ENCODE results near the gene EFCC1. TPM values are rescaled to one million over a fixed set of nuclear protein-coding genes. Genes with fewer than 3 reads are reported as not detected.

EFCC1 gene
- total RNA-seq, 2 experiments from 2014 or later = 0.12 to 0.24 TPM

- ChIA-PET CTCF (interaction anchor here (0.6 to 1.5 kb wide), 2 partner anchors 11 to 36 kb away, joined by 3 read pairs; no protein-coding TSS in a partner anchor), POLR2A (interaction anchor here (1.2 kb wide), 2 partner anchors 9 to 11 kb away, joined by 3 to 4 read pairs; no protein-coding TSS in a partner anchor)
- Mint-ChIP-seq H3K4me1 (ENCODE audit: low read depth) (peaks cover 25% of the 10 kb centered on the region), H3K27me3 (peaks cover 17% of the 10 kb centered on the region), H3K27ac (no peak overlapping the region), H3K4me3 (no peak overlapping the region), H3K36me3 (no peaks in the 10 kb centered on the region), H3K9me3 (no peaks in the 10 kb centered on the region)
- intact Hi-C loops (cut with micrococcal nuclease) = no loop called here
- no peak for DNase-seq
These were observed 4.6 kb downstream of the EFCC1 start for GRCh38 chr3:129005526-129006303.

GRCh38 chr3:129006864-129007263 lies 5.8 kb downstream of the EFCC1 start:
- Mint-ChIP-seq H3K27me3 (peaks cover 16% of the 10 kb centered on the region), H3K4me3 (no peak overlapping the region), H3K4me1 (ENCODE audit: low read depth) (peaks cover 25% of the 10 kb centered on the region), H3K36me3 (no peaks in the 10 kb centered on the region), H3K27ac (no peak overlapping the region), H3K9me3 (no peaks in the 10 kb centered on the region)
- ChIA-PET POLR2A (interaction anchor here (1.2 to 1.5 kb wide), 3 partner anchors 10 to 13 kb away, joined by 3 to 5 read pairs (median 3); partner anchors contain the start of gene CFAP92), CTCF (interaction anchor here (1.5 to 2.4 kb wide), 2 partner anchors 10 to 37 kb away, joined by 3 to 11 read pairs; no protein-coding TSS in a partner anchor)
- intact Hi-C loops (cut with micrococcal nuclease) = no loop called here
- no peak for DNase-seq

GRCh38 chr3:129007792-129008191 lies 6.7 kb downstream of the EFCC1 start:
- DNase-seq = no peak
- ChIA-PET CTCF (interaction anchor here (0.9 to 2.4 kb wide), 4 partner anchors 9 to 46 kb away, joined by 3 to 11 read pairs (median 4); no protein-coding TSS in a partner anchor), POLR2A (interaction anchor here (1.4 to 1.5 kb wide), 2 partner anchors 9 to 14 kb away, joined by 3 to 5 read pairs; partner anchors contain the start of gene CFAP92)
- intact Hi-C loops (cut with micrococcal nuclease) = no loop called here
- Mint-ChIP-seq H3K9me3 (no peaks in the 10 kb centered on the region), H3K27ac (no peak overlapping the region), H3K4me3 (no peak overlapping the region), H3K4me1 (ENCODE audit: low read depth) (peaks cover 18% of the 10 kb centered on the region), H3K27me3 (peaks cover 8% of the 10 kb centered on the region), H3K36me3 (no peaks in the 10 kb centered on the region)

GRCh38 chr3:129009266-129009665 lies 8.2 kb downstream of the EFCC1 start:
- Mint-ChIP-seq H3K27me3 (no peaks in the 10 kb centered on the region), H3K4me3 (no peak overlapping the region), H3K9me3 (no peaks in the 10 kb centered on the region), H3K36me3 (no peaks in the 10 kb centered on the region), H3K27ac (no peak overlapping the region), H3K4me1 (ENCODE audit: low read depth) (peaks cover 9% of the 10 kb centered on the region)
- DNase-seq = no peak
- ChIA-PET CTCF (interaction anchor here (1.3 to 1.7 kb wide), 3 partner anchors 18 to 44 kb away, joined by 3 to 4 read pairs (median 4); no protein-coding TSS in a partner anchor), POLR2A (no interaction called here)
- intact Hi-C loops (cut with micrococcal nuclease) = no loop called here

- no peak overlapping the region for H3K4me3 Mint-ChIP-seq
- POLR2A ChIA-PET = no interaction called here
- no peaks in the 10 kb centered on the region for H3K9me3 Mint-ChIP-seq
These were observed 9.3 kb downstream of the EFCC1 start for GRCh38 chr3:129010310-129010956.

GRCh38 chr3:129013491-129013891 lies 12.4 kb downstream of the EFCC1 start:
- Mint-ChIP-seq H3K9me3 (no peaks in the 10 kb centered on the region), H3K4me3 (no peak overlapping the region), H3K4me1 (ENCODE audit: low read depth) (peaks cover 34% of the 10 kb centered on the region), H3K27ac (no peak overlapping the region), H3K36me3 (no peaks in the 10 kb centered on the region), H3K27me3 (no peaks in the 10 kb centered on the region)
- ChIA-PET POLR2A (no interaction called here), CTCF (interaction anchor here (6.3 kb wide), 1 partner anchor 43 kb away, joined by 91 read pairs; no protein-coding TSS in a partner anchor)
- no peak for DNase-seq
- intact Hi-C loops (cut with micrococcal nuclease) = no loop called here

More at GRCh38 chr3:129010310-129010956, 9.3 kb downstream of the EFCC1 start:
- H3K36me3 Mint-ChIP-seq = no peaks in the 10 kb centered on the region
- intact Hi-C loops (cut with micrococcal nuclease) = no loop called here
- H3K27me3 Mint-ChIP-seq = no peaks in the 10 kb centered on the region
- CTCF ChIA-PET = interaction anchor here (1.2 kb wide), 1 partner anchor 151 kb away, joined by 3 read pairs; no protein-coding TSS in a partner anchor
- no peak overlapping the region for H3K27ac Mint-ChIP-seq
- no peak for DNase-seq
- H3K4me1 Mint-ChIP-seq (ENCODE audit: low read depth) = peaks cover 12% of the 10 kb centered on the region

GRCh38 chr3:129014148-129014547 lies 13.0 kb downstream of the EFCC1 start:
- CTCF ChIA-PET = interaction anchor here (3.5 to 6.3 kb wide), 4 partner anchors 10 to 44 kb away, joined by 21 to 91 read pairs (median 52); no protein-coding TSS in a partner anchor
- Mint-ChIP-seq H3K4me3 (no peak overlapping the region), H3K27me3 (no peaks in the 10 kb centered on the region), H3K27ac (no peak overlapping the region), H3K36me3 (no peaks in the 10 kb centered on the region), H3K4me1 (ENCODE audit: low read depth) (peaks cover 34% of the 10 kb centered on the region), H3K9me3 (no peaks in the 10 kb centered on the region)
- POLR2A ChIA-PET = interaction anchor here (4.4 kb wide), 1 partner anchor 13 kb away, joined by 26 read pairs; no protein-coding TSS in a partner anchor
- DNase-seq = no peak
- intact Hi-C loops (cut with micrococcal nuclease) = no loop called here

- H3K9me3 Mint-ChIP-seq = no peaks in the 10 kb centered on the region
- ChIA-PET CTCF (interaction anchor here (1.2 to 6.3 kb wide), 10 partner anchors 11 to 231 kb away, joined by 4 to 91 read pairs (median 12); no protein-coding TSS in a partner anchor), POLR2A (interaction anchor here (1.7 to 4.4 kb wide), 5 partner anchors 11 to 301 kb away, joined by 7 to 26 read pairs (median 13); partner anchors contain the start of gene CFAP92)
- DNase-seq = no peak
- H3K27ac Mint-ChIP-seq = peak overlapping the region; percentile 93
- intact Hi-C loops (cut with micrococcal nuclease) = loop anchor here (5.0 kb wide), 1 partner anchor 138 kb away; the partner anchor contains the start of gene ACAD9
- H3K36me3 Mint-ChIP-seq = no peaks in the 10 kb centered on the region
- H3K4me3 Mint-ChIP-seq = no peak overlapping the region
- no peaks in the 10 kb centered on the region for H3K27me3 Mint-ChIP-seq
- peaks cover 34% of the 10 kb centered on the region for H3K4me1 Mint-ChIP-seq (ENCODE audit: low read depth)
These were observed 13.8 kb downstream of the EFCC1 start for GRCh38 chr3:129014793-129015345.

GRCh38 chr3:129015388-129016105 lies 14.4 kb downstream of the EFCC1 start:
- ChIA-PET CTCF (interaction anchor here (0.6 to 6.3 kb wide), 27 partner anchors 8 to 230 kb away, joined by 3 to 91 read pairs (median 5); partner anchors contain the start of genes ACAD9, CFAP92, CNBP and EFCC1), POLR2A (interaction anchor here (0.5 to 4.4 kb wide), 10 partner anchors 8 to 301 kb away, joined by 3 to 26 read pairs (median 6); partner anchors contain the start of genes CFAP92 and RAB43)
- peak overlapping the region; percentile 93 for H3K27ac Mint-ChIP-seq
- DNase-seq = peak; percentile 66
- intact Hi-C loops (cut with micrococcal nuclease) = loop anchor here (1.0 to 5.0 kb wide), 3 partner anchors 21 to 138 kb away; partner anchors contain the start of genes ACAD9 and CFAP92
- peaks cover 34% of the 10 kb centered on the region for H3K4me1 Mint-ChIP-seq (ENCODE audit: low read depth)
- peak overlapping the region; percentile 62 for H3K4me3 Mint-ChIP-seq
- H3K36me3 Mint-ChIP-seq = no peaks in the 10 kb centered on the region
- no peaks in the 10 kb centered on the region for H3K9me3 Mint-ChIP-seq
- H3K27me3 Mint-ChIP-seq = no peaks in the 10 kb centered on the region

GRCh38 chr3:129016356-129016719 lies 15.2 kb downstream of the EFCC1 start:
- DNase-seq = peak; percentile 80

More at GRCh38 chr3:129016356-129016719, 15.2 kb downstream of the EFCC1 start:
- POLR2A ChIA-PET = interaction anchor here (0.8 to 4.4 kb wide), 10 partner anchors 9 to 300 kb away, joined by 3 to 26 read pairs (median 6); partner anchors contain the start of genes CFAP92 and RAB43
- peak overlapping the region; percentile 62 for H3K4me3 Mint-ChIP-seq
- no peaks in the 10 kb centered on the region for H3K9me3 Mint-ChIP-seq
- H3K27ac Mint-ChIP-seq = peak overlapping the region; percentile 93
- intact Hi-C loops (cut with micrococcal nuclease) = loop anchor here (1.0 to 5.0 kb wide), 3 partner anchors 22 to 139 kb away; partner anchors contain the start of genes ACAD9 and CFAP92
- no peaks in the 10 kb centered on the region for H3K27me3 Mint-ChIP-seq
- peaks cover 34% of the 10 kb centered on the region for H3K4me1 Mint-ChIP-seq (ENCODE audit: low read depth)
- CTCF ChIA-PET = interaction anchor here (0.6 to 6.3 kb wide), 27 partner anchors 9 to 230 kb away, joined by 3 to 91 read pairs (median 5); partner anchors contain the start of genes ACAD9, CFAP92, CNBP and EFCC1
- H3K36me3 Mint-ChIP-seq = no peaks in the 10 kb centered on the region
